GM19193 (cell line): ENCODE results near the gene ADARB2.

Source experiments
- POLR2A ChIP-seq: IDR thresholded peaks from 4 replicates; pipeline ENCODE4 v1.6.1; 2011; ENCODE audit not compliant: insufficient read depth, insufficient read length; ENCODE audit errors: extremely low read depth

Gene ADARB2

DNA sequence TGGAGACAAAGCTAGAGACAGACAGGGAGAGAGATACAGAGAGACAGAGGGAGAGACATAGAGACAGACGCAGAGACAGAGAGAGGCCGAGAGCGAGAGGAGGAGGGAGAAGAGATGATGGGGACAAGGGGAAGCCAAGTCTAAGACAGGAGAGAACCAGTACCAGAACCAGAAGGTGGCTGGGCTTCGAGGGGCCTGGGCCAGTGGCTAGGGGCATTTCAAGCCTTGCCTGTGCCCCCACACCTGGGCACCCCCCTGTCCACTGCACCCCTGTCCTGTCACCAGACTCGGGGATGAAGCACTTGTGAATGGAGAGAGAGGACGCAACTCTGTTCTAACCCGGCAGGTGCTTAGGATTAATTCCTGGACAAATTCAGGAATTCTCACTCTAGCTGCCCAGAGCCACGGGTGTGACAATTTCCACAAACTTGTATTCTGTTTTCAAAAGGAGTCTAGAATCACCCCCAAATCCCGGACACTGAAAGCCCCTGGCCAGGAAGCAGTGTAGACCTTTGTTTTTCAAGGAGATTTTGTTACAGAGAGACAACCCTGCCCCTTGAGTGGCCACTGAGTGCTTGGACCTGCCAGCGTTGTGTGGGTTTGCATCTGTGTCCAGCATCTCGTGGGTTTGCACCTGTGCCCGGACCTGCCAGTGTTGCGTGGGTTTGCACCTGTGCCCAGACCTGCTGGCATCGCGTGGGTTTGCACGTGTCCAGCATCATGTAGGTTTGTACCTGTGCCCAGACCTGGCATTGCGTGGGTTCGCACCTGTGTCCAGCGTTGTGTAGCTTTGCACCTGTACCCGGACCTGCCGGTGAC lies 523.9 kb downstream of the ADARB2 start:
- no peak for TF ChIP-seq POLR2A

DNA sequence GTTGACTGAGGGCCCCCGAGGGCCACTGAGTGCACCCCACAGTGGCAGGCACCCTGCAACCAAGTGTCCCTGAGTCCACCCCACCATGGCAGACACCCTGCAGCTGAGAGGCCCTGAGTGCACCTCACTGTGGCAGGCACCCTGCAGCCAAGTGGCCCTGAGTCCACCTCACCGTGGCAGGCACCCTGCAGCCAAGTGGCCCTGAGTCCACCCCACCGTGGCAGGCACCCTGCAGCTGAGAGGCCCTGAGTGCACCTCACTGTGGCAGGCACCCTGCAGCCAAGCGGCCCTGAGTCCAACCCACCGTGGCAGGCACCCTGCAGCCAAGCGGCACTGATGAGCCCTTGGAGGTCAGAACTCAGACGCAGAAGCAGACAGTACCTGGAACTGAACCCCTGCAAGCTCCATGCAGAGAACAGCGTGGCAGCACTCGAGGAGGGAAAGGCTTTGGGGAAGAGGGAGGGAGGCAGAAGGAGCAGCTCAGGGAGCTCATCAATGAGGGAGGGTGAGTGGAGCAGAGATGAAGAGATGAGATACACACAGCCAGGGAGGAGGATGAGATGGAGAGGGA lies 524.7 kb downstream of the ADARB2 start:
- TF ChIP-seq POLR2A: no peak

DNA sequence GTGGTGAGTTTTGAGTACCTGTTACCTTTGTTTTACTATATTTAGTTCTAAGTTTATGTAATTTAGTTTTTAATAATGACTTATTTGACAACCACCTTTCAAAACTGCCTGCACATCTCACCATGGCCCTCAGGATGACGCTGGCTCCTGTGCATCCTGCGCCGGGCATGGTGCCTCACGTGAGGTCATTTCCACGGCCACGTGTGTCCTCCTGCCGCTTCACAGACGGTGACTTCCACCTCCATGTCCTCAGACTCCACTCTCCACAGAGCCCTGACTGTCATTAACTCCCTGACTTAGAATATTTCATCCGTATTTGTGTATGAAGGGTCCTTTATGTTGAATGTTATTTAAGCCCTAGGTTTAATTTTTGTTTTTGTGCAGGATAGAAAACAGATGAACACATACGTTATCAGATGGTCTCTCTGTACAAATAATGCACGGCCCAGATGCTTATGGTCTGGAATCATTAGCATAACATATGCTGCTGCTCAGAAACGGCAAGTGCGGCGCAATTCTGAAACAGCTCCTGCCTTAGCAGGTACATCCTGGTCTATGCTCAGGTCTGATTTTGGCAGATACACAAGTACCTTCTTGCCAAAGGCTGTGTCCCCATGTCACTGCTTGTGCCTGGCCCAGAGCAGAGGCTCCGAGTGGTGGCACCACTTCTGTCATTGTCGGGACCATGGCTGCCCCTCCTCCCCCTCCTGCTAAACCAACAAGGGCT lies 525.3 kb downstream of the ADARB2 start:
- TF ChIP-seq POLR2A: no peak

DNA sequence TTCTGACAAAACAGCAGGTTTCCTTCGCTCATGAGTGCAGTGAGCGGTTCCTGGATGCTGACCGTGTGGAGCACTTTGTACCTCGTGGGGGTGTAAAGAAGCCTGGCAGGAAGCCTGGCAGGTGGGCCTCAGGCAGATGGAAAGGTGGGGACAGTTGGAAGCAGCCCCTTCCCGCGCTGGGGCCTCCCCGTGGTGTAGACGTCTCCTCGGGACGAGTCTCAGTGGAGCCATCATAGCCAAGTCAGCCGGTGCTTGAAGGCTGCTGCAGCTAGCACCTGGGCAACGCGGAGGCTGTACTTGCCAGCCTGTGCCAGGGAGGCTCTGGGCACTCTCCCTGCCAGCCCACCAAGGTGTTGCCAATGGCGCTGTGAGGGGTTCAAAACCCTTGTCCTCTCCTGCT lies 526.7 kb downstream of the ADARB2 start:
- TF ChIP-seq POLR2A: no peak

DNA sequence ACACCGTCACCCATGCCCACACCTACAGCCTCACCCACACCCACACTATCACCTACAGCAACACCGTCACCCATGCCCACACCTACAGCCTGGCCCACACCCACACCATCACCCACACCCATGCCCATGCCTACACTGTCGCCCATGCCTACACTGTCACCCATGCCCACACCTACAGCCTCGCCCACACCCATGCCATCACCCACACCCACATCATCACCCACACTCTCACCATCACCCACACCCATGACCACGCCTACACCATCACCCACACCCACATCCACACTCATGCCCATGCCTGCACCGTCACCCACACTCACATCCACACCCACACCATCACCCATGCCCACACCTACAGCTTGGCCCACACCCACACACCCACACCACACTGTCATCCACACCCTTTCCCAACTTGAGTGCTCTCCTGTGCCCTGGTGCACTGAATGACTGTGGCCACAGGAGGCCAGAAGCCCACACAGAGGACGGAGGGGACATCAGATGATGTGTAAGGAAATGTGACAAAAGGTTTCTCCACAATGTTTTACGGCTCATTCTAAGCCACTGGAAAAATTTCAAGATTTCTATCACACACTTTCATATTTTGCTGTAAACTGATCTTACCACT lies 527.9 kb downstream of the ADARB2 start:
- no peak for TF ChIP-seq POLR2A

DNA sequence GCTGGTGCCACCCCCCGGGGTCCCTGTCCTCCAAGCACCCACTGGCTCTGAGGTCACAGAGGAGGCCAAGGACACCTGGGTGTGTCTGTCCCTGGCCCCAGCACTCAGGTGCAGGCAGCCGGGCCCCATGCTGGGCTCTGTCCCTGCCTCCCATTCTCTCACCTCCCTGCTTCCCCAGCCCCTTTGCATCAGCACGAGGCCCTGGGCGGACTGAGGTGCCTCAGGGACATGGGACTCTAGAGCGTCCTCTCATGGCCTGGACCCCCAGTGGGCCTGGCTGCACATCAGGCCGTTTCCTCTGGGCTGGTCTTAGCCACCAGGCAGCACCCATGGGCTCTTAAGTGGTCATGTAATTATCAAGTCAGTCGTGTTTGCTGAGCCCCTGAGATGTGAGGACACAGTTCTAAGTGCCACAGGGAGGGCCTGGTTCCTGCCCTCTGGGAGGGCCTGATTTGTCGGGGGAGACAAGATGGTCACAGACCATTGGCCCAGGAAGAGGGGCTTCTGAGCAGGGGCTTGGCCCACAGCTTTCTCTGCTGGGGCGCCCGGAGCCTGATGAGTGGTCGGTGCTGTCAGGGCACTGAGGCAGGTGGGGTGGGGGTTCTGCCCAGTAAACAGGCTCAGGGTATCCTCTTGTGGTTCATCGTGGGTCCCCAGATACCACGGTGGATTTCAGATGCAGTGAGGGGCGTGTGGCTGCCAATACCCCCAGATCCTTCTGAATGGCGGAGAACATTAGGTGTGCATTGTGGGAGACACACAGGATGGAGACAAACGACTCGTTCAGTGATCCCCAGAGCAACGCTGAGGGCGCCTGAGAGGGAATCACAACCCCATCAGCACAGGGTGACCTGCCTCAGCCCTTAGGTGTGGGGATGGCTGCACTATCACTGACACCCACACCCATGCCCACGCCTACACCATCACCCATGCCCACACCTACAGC lies 528.7 kb downstream of the ADARB2 start:
- TF ChIP-seq POLR2A: no peak

DNA sequence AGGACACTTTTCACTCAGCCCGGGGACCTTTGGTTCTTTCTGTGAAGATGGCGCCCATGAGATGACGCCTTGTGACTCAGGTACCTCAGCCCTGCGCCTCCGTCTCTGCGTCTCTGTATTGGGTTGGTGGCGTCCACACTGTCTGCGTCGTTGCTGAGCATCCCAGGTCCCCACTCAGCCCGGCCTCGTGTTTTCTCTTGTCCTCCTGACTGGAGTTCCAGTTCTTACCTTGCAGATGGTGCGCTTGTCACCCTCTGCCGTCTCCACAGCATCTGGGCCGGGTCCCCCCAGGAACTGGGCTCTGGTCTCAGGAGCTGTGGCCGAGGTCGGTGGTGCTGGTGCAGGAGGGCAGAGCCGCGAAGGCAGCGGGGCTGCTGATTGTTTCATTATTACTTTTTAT lies 530.7 kb downstream of the ADARB2 start:
- TF ChIP-seq POLR2A: no peak

DNA sequence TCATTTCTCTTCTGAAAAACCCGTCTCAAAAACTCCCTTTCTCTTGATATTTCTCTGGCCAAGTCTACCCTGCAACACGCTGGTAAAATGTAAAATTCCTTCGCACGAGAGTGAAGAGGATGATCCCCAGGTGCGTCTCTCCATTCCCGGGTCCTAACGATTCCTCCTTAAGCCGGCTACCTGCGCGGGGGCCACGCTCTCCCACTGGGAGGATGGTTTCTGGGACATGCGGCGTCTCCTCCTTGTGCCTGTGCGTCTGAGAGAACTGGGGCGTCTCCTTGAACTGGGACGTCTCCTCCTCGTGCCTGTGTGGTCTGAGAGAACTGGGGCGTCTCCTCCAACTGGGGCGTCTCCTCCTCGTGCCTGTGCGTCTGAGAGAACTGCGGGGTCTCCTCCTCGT lies 531.2 kb downstream of the ADARB2 start:
- TF ChIP-seq POLR2A: no peak

DNA sequence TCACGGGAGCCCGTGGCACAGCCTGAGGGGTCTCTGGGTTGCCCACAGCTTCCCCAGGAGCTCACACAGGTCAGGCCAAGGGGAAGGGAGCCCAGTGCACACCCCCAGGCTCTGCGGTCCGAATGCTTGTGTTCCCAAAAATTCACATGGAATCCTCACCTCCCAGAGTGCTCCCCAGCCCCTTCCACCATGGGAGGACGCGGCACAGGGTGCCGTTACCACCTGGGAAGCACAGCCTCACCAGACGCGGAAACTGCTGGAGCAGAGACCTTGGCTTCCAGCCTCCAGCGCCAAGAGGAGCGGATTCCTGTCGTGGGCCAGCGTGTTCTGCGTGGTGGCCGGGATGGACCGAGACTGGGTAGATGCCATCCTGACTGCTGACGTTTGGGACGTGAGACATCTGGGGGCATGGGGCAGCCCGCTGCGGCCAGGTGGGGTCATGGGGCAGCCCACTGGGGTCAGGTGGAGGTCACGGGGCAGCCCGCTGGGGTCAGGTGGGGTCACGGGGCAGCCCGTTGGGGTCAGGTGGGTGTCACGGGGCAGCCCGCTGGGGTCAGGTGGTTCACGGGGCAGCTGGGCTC lies 531.8 kb downstream of the ADARB2 start:
- TF ChIP-seq POLR2A: no peak

DNA sequence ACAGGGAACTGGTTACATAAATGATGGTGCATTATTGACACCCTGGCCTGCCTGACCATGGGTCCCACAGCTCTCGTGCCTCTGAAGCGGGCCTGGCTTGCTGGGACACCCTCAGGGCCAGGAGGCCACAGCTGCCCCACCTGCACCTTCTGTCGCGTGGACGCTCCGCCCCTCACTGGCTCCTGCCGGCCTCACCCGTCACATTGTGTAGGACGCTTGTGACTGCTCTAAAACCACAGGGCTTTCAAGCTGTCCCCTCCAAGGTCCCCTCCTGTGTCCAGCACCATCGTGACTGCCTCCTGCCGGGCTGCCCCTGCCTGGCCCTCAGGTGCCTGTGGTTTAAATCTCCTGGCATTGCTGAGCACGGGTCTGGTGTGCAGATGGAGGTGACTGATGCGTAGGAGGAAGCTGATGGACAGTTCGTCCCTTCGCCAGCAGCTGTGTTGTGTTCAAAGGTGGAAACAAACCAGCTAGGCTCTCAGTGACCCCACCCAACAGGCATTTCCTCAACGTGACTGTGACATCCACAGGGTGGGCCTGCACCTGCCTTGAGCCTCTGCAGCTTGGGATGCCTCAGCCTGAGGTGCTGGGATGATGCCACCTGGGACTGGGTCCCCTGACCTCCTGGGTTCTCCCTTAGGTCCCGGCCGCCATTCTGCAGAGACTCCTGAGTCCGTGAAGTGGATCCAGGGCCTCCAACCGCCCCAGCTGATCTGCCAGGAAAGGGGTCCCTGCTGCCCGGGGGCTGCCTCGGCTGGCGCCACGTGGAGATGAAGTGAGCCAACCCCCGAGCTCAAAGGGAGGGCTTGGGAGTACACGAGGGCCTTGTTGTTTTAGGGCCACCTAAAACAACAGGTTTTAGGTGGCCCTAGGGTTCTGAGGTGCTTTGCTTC lies 532.6 kb downstream of the ADARB2 start:
- no peak for TF ChIP-seq POLR2A

DNA sequence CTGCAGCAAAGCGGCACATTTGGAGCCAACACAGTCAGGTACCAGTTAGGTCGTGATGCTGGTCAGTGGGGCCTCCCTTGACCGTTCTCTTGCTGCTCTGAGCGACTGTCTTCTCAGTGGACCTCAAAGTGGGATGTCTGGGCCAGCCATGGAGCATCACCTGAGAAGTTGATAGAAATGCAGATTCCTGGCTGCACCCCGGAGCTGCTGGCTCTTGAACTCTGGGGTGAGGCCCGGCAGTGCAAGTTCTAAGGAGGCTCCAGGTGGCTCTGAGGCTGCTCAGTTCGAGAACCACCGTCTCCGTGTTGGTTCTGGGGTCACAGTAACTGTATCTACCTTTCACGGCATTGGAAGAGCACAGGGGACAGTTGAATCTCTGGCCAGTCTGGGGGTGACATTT lies 533.6 kb downstream of the ADARB2 start:
- TF ChIP-seq POLR2A: no peak

DNA sequence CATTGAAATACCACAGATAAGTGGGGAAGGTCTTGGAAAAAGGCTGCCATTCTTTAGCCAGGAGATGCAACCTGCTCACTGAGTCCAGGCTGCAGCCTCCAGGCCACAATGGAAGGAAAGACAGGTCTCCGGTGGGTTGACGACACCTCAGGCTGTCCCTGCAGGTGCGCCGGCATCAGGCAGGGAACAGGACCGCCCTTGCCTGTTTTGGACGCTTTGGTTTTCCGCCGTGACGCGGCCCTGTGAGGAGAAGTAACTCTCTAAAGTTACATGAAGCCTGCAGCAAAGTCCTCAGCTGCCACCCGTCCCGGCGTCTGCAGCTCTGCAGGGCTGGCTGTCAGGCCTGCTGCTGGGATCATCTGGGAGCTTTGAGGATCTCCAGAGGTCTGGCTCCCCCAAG lies 534.1 kb downstream of the ADARB2 start:
- no peak for TF ChIP-seq POLR2A

DNA sequence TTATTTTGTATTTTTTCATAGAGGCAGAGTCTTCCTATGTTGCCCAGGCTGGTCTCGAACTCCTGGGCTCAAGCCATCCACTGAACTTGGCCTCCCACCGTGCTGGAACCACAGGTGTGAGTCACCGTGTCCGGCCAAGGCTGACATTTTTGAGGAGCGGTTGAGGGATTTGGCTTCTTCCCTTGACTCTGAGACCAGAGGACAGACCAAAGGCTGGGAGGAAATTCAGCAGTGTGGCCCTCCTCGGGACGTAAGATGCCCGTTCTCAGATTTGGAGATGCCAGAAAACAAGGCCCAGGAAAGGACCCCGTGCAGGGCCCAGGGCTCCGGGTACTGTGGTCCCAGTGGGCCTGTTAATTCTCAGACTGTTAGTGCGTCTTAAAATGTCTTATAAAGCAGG lies 535.0 kb downstream of the ADARB2 start:
- TF ChIP-seq POLR2A: no peak

DNA sequence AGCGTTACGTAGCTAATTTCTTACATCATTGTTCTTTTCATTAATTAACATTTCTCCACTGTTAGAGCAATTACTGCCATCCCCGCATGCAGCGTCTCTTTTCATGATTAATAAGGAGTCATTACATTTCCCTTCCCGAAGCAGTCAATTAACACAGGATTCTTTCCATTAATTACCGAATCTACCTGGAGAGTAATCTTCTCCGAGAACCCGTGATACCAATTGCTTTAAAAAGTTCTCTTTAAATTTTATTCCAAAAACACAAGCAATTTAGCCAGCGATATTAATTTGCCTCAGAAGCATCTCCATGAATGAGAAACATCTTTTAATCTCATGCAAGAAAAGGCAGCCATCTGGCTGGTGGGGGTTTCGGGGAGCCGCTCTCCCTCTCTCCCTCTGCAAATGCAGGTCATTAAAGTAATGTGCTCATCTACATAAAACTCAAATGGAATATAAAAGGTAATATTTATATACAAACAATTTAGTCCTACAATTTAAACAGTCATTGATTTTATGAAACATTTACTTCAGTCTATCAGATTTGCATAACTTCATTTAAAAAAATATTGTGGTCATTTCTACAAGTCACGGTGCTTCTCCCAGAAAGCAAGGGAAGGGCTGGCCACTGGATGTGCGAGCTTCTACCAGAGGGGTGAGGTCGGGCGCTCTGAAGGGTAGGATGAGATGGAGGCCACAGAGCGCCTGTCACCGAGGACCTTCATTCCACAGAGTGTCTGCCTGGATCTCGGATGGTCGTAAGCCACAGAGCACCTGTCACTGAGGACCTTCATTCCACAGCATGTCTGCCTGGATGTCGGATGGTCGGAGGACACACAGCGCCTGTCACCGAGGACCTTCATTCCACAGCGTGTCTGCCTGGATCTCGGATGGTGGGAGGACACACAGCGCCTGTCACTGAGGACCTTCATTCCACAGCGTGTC lies 536.2 kb downstream of the ADARB2 start:
- TF ChIP-seq POLR2A: no peak
